Activated CD4-positive, alpha-beta T cell treated with anti-CD3 and anti-CD28 coated beads, Interleukin-2, Interleukin-6, amounts not matched to agents 100 ng/mL and 50 ng/mL, durations not matched to agents 16 hours and 8 hours (primary cell): Measurements from ENCODE around the gene SDHC.
A peak's percentile ranks its signal among the peaks of the same experiment; 100 is the strongest.
"Not testable (repeated sequence)": the region's sequence is repeated elsewhere in the genome, so short reads cannot be mapped to it uniquely, and the experiment has no call there.

Experiments used
- DNase-seq: peaks from one replicate; pipeline ENCODE4 v3.0.0-alpha.2; 2020

Gene SDHC

GRCh38 chr1:161311595-161312181, 2.5 kb upstream of the SDHC start:
- DNase-seq: no peak

GRCh38 chr1:161313554-161314200, 504 bp upstream of the SDHC start:
- DNase-seq: no peak

GRCh38 chr1:161315841-161316674, 1.9 kb downstream of the SDHC start:
- not testable (repeated sequence) for DNase-seq

GRCh38 chr1:161324020-161324419, 9.8 kb downstream of the SDHC start:
- peak; percentile 22 for DNase-seq

DNA sequence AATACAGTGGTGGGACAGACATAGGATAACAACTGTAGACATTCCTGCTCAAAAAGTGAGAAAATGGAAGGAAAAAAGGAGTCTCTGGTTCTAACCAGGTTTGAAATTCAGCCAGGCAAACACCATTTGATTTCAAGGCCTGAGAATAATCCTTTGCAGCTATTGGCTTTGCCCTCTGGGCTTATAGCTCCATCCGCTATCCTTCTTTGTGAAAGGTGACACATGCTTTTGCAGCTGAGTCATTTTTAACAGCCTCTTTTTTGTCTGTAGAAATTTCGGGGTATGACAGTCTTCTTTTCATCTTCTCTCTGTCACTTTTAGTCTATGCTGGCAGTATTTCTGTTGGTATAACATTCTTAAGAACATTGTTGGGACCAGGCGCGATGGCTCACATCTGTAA, 16.2 kb downstream of the SDHC start:
- no peak for DNase-seq

- no peak for DNase-seq
Measured at GRCh38 chr1:161333166-161333565, 19.0 kb downstream of the SDHC start.

DNA sequence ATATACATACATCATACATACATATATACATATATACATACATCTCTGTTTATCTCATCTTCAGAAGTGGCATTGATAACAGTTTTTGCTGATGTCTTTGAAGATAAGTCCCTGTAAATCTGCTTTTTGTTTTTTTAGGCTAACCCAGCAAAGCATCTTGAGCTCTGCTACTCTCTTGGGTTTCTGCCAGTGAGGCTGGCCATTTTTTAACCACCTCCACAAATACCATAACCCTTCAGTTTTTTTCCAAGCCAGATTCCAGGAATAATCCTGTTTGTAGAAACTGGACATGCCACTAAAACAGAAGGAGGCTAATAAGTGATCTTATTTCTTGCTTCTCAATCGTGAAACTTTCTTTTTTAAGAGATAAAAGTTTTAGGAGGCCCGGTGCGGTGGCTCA, 21.6 kb downstream of the SDHC start:
- DNase-seq: no peak

GRCh38 chr1:161342177-161342576, 28.0 kb downstream of the SDHC start:
- DNase-seq: no peak

DNA sequence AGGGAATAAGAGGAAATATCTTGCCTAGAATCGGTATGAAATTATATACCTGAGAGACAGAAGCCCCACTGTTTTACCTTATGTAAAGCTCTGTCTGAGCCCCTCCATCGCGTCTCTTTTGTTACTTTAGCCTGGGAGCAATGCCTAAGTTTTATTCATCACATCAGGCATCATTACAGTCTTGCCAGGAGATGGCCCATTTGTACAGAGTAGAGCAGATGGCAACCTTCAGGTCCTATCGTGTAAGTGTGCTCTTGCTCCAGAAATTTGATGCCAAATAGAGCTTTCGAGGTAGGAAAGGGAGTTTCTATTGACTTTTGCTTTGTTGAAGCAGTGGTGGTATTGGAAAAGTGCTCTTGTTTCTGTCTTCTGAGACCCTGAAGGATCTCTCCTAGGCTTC, 28.6 kb downstream of the SDHC start:
- no peak for DNase-seq

DNA sequence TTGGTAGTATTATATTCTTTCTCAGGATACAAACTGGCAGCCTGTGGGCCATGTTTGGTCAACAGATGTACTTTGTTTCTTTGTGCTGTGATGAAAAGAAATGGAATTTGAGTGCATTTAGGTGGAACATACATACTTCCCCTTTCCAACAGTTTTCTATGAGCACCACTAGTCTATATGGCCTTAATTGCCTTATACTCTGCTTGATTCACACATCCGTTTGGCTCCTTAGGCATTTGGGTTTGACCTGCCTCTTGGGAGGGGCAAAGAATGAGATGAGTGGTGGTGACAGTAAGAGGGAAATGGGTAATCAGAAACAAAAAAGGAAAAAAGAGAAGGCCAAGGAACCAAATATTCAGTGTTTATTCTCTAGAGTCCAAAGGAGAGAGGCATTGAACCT, 36.5 kb downstream of the SDHC start:
- no peak for DNase-seq

DNA sequence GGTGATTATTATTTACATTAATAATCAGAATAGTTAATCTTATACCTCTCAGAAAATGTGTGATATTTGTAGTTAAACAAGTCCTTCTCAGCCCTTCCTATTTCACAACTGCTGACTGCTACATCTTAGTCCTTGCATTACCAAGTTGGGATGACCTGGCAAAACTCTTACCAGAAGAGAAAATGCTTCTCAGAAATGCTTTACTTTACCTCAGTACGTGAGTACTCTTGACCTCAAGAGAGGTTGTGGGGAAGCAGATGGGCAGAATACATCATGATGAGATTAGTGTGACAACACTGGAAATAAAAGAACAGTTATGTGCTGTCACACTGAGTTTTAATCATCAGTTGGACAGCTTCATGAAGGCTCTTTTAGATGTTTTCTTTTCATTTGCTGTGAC, 37.3 kb downstream of the SDHC start:
- DNase-seq: peak; percentile 51

DNA sequence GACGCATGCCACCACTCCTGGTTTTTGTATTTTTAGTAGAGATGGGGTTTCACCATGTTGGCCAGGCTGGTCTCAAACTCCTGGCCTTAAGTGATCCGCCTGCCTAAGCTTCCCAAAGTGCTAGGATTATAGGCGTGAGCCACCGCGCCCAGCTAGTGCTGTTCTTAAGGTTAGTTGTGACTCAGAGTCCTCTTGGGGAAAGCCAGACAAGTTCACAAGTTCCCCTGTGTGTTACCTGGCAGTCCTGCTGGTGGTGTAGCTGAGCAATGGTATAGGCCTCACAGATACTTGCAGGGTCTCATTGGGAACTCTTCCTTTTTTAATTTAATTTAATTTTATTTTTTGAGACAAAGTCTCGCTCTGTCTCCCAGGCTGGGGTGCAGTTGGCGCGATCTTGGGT, 42.9 kb downstream of the SDHC start:
- DNase-seq: no peak

DNA sequence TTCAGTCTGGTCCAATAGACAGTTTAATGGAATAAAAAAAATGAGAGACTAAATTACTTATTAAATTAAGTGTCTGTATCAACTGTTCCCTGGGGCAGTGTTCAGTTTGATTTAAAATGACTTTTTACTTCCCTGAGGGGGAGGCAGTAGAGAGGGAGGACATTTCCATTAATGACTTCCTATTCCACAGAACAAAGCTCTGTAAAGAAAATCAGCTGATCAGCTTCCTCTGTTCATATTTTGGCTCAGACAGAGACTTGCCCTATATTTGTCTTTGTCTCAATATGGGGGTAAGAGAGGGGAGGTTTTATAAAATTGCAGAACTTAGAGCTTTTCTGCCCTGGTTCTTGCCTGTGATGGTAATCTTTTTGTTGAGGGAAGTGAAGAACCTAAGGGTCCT, 45.1 kb downstream of the SDHC start:
- no peak for DNase-seq

GRCh38 chr1:161364332-161364731, 50.2 kb downstream of the SDHC start:
- peak; percentile 18 for DNase-seq

DNA sequence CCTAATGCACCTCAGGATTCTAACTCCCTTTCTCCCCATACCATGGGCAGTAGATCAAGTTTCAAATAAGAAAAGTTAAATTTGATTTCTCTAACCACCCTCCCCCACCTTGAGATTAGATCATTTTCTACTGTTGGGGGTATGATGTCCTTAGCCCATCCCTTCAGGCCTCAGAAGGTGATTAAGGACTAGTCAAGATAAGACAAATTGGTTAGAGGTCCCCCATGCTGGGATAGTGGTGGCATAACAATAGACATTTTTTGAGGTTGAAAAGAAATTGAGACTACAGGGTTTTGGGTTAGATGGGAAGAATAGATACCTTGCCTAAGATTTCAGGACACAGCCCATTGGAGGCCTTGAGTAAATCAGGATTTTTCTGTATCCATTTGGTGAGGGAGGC, 51.0 kb downstream of the SDHC start:
- no peak for DNase-seq

DNA sequence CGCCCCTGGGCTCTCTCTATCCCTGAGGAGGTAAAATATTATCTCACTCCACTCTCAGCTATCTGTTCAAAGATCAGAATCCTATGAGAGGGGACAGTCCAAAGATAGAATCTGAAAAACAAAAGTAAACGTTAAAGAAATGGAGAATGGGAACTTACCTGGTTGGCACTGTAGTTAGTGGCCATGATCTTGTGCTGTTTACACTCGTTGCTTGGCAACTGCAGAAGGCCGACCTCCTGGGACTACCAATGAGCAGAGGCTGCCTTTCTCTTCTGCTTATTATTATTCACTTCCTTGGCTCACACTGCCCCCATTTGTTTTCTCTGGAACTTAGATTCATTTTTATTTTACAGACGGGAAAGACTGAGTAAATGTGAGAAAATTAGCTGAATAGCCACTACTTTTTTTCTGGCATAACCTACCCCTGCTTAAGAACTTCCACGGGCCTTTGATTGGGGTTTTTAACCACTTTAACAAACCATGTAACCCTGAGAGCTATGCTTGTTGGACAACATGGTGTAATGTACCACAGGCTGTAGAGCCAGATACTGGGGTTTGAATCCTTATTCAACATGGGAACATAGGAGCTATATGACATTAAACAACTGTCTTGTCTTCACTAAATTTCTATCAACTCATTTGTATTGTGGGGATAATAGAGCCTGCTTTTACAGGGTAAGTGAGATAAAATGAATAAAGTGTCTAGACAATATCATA, 53.7 kb downstream of the SDHC start, which contains the start of gene CFAP126:
Gene CFAP126, minus strand, starts transcription at position 193 of the 717 bp plus-strand sequence. Its CDS starts 8 bp downstream, at position 185.
- DNase-seq: peak; percentile 69

DNA sequence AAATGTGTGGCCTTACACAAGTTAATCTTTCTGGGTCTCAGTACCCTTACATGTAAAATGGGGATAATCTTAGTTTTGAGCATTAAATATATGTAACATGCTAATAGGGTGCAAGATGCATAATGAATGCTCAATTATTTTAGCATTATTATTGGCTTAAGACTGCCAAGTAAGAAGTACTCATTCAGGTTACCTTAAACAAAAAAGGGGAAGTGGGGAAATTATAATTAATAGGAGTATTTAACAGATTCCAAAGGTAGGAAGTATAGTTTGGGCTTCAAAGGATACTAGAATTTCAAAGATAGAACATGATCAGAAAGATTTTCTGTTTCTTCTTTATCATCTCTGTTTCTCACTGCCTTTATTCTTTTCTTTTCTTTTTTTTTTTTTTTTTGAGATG, 59.3 kb downstream of the SDHC start:
- DNase-seq: no peak

- no peak for DNase-seq
Measured at GRCh38 chr1:161374373-161374772, 60.2 kb downstream of the SDHC start.

DNA sequence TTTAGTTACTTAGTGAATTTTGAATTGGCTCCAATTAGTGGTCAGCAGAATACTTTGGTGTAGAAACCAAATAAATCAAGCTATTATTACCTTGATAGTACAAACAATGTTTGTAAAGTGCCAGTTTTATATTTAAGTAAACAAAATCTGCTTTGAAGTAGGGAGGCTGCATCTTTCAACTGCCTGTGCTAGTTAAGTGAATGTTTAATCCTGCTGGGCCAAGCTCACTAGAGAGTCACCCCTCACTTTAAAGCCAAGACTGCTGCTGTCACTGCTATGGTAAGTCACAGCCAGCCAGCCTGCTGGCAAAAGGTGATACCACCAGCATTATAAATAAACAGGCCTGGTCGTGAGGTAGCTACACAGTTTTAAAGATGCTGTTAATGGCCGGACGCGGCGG, 63.8 kb downstream of the SDHC start:
- DNase-seq: no peak

DNA sequence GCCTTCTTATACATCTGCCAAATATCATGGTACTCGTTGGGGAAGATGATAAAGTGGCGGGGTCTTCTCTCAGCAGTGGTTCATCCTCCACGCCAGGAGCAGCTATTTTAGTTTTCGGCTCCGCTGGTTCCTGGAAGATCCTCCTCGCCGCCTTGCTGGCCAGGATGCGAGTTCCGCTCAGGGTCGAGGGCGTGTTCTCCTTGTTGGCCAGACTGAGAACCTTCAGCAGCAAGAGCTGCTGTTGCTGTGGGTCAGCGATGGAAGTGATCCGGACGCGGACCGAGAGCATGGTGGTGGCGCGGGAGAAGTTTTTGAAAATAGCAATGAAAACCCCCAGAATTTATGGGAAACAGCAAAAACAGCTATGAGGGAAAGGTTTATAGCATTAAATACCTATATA, 64.9 kb downstream of the SDHC start:
- DNase-seq: no peak

GRCh38 chr1:161381707-161382106, 67.5 kb downstream of the SDHC start:
- no peak for DNase-seq

DNA sequence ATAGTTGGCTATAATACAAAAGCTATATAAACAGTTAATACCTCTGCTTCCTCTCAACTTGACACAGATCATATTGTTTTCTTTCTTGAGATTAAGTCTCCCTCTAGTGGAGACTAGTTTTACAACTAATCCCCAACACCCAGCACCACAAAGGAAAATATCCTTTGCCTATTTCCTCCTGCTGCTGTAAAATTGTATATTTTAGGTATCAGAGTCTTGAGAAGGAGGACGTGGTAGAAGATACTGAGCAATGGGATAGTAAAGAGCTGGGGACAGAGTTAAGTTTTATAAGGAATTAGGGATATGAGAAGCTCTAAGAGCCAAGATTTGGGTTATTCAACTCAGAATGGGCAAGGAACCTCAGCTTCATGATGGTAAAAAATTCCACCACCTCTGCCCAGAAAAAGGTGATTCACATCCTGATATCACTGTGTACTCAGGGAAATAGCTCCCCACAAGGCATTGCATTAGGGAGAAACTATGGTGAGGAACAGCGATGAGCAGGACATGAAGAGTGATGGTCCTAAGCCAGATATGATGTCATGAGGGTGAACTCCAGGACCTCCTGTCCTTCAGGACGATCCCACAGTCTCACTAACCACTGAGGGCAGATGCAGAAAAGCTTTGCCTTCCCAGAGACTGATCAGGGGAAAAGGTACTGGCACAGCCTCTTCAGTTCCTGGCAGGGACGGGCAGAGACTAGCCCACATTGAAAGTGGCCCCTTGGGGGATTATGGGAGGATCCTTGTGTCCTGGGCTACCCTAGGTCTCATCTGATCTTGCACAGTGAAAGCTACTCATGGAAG, 68.2 kb downstream of the SDHC start:
- peak; percentile 54 for DNase-seq

DNA sequence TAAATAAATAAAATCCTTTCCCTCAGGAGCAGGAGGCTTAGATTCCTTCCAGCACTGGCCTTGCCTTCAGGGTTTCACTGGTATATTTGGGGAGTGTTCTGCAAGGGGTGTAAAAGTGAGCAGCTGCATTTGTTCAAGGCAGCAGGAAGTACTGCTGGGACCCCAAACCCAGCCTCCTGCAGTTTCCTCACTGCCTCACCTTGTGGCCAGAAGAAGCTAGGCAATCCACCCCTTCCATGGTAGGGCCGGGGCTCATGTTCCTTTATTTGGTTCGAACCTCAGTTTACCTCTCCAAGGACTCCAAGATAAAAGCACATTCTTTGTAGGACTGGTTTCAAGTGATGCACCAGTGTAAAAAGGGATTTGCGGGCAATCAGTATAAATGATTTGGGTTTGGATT, 74.5 kb downstream of the SDHC start:
- no peak for DNase-seq
